Peyer's patch (tissue), 4 donors: Measurements from ENCODE around the gene B3GAT2.

Source experiments
- CTCF ChIP-seq, 6 experiments: fragments of 450-650 bp in 4 of 6; fragments of 200-600 bp in 2 of 6; sonication (generic) in 1 of 6; IDR thresholded peaks; one replicate each; pipeline ENCODE4 v1.5.1; 2017 to 2019; ENCODE audit warnings: antibody characterized with exemption in 6 of 6, mild to moderate bottlenecking in 3 of 6, moderate library complexity in 1 of 6
- POLR2A ChIP-seq, 2 donors: fragments of 450-650 bp; IDR thresholded peaks; one replicate each; pipeline ENCODE4 v1.5.1; 2017; ENCODE audit warnings: antibody characterized with exemption in 2 of 2, mild to moderate bottlenecking in 2 of 2, moderate library complexity in 2 of 2

DNA sequence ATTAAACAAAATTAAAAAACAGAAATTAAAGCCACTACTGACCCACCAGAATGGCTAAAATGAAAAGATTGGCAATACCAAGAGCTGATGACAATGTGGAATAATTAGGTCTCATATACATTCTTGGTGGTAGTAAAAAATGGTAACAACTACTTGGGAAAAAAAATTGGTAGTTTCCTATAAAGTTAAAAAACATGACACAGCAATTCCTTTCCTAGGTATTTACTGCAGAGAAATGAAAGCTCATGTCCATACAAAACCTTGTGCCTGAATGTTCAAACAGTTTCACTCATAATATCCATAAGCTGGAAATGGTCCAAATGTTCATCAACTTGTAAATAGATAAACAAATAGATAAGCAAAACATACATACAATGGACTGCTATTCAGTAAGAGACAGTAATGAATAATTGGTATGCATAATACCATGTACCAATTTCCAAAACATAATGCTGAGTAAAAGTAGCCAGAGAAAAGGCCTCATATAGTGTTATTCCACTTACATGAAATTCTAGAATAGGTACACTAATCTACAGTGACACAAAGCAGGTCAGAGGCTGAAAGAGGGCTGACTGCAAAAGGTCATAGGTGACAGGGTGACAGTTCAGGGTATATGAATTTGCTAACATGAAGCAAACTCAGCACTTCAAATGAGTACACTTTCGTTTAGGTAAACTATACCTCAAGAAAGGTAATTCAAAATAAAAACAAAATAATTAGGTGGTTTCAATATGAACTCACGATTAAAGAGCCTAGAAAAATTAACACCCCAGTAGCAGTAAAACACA is 53.0 kb downstream of the B3GAT2 start:
- TF ChIP-seq POLR2A (IDR thresholded peaks at IDR 0.05) (no peak), CTCF (IDR thresholded peaks at IDR 0.05) (no peak)
